Effector memory CD4-positive, alpha-beta T cell (primary cell): ENCODE data around the gene PTH1R.

Source experiments
- DNase-seq, 3 donors: peaks; one replicate each; pipeline ENCODE4 v3.0.0-alpha.2; 2020
- H3K27ac ChIP-seq: 2 replicates; pipeline ENCODE4 v1.7.0; 2013; ENCODE audit warnings: mild to moderate bottlenecking, low read length, moderate library complexity; ENCODE audit not compliant: insufficient read depth, poor library complexity, severe bottlenecking
- H3K27me3 ChIP-seq: replicated peaks from 2 replicates; pipeline ENCODE4 v1.7.0; 2013; ENCODE audit warnings: mild to moderate bottlenecking, low read length; ENCODE audit not compliant: insufficient read depth, control insufficient read depth, poor library complexity, severe bottlenecking
- H3K36me3 ChIP-seq: 2 replicates; pipeline ENCODE4 v1.7.0; 2013; ENCODE audit warnings: mild to moderate bottlenecking, low read length, moderate library complexity; ENCODE audit not compliant: control insufficient read depth, insufficient read depth
- H3K4me1 ChIP-seq: 2 replicates; pipeline ENCODE4 v1.7.0; 2013; ENCODE audit warnings: low read length, mild to moderate bottlenecking; ENCODE audit not compliant: control insufficient read depth, insufficient read depth, poor library complexity, severe bottlenecking
- H3K4me3 ChIP-seq: 2 replicates; pipeline ENCODE4 v1.7.0; 2013; ENCODE audit warnings: low read length, low read depth, mild to moderate bottlenecking; ENCODE audit not compliant: insufficient read depth, poor library complexity, severe bottlenecking
- H3K9me3 ChIP-seq: 2 replicates; pipeline ENCODE4 v1.7.0; 2013; ENCODE audit warnings: mild to moderate bottlenecking, low read length, moderate library complexity; ENCODE audit not compliant: control insufficient read depth

The PTH1R gene

GRCh38 chr3:46905213-46905560, 27.7 kb downstream of the PTH1R start:
- no peak overlapping the region for H3K27ac ChIP-seq
- no peaks in the 10 kb centered on the region for H3K9me3 ChIP-seq
- no peak for DNase-seq
- no peaks in the 10 kb centered on the region for H3K27me3 ChIP-seq
- no peaks in the 10 kb centered on the region for H3K36me3 ChIP-seq
- H3K4me1 ChIP-seq, result peaks cover 8% of the 10 kb centered on the region
- no peak overlapping the region for H3K4me3 ChIP-seq

DNA sequence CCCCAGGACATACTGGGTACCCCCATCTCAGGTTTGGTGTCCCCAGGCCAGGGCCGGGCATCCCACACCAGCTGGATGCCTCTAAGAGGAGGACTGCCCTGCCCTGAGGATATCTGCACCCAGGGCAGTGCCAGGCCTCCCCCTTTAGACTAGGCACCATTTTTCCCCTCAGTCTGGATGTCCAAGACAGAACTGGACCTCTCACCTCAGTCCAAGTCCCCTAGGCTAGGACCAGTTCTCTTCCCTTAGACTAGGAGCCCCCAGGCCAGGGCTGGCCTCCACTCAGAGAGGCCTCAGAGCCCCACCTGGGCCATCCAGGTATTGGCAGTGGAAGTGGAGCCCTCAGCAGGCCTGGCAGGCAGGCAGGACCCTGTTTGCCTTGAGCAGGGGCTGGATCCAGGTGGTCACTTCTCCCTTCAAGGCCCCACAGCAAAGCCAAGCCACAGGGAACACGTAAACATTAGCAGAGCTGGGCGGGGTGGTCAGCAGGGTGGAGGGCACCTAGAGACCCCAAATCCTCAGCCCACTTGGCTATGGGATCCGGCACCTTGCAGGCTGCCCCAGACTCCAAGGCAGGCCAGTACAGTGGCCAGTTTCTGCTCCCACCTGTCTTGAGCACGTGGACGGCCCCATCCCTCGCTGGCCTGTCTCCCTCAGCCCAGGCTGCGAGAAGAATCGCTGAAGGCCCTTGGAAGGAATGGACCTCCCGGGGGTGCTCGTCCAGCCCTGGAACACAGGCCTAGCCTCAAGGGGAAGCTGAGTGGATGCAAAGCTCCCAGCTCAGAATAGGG, 28.3 kb downstream of the PTH1R start:
- DNase-seq, result no peak
- Histone ChIP-seq H3K27me3 (no peaks in the 10 kb centered on the region), H3K4me3 (no peak overlapping the region), H3K4me1 (peaks cover 8% of the 10 kb centered on the region), H3K9me3 (no peaks in the 10 kb centered on the region), H3K36me3 (no peaks in the 10 kb centered on the region), H3K27ac (no peak overlapping the region)

GRCh38 chr3:46906471-46907058, 29.0 kb downstream of the PTH1R start:
- Histone ChIP-seq H3K27ac (no peak overlapping the region), H3K9me3 (no peaks in the 10 kb centered on the region), H3K27me3 (no peaks in the 10 kb centered on the region), H3K4me3 (no peak overlapping the region), H3K4me1 (peaks cover 8% of the 10 kb centered on the region), H3K36me3 (no peaks in the 10 kb centered on the region)
- no peak for DNase-seq

DNA sequence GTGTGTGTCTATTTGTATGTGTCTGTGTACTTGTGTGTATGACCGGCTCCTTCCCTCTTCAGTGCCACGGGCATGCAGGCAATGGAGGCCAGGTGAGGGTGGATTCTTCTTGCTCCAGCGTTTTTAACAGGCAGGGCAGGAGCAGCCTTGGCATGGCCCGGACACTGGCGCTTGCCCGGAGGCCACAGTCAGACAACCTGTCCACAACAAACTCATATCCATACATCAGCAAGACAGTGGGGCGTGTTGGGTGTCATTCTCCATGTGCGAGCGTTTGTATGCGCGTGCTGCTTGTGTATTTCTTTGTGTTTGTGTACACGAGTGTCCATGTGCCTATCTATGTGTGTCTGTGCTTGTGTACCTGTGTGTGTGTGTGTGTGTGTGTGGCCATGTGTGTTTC, 29.8 kb downstream of the PTH1R start:
- no peaks in the 10 kb centered on the region for H3K36me3 ChIP-seq
- H3K27ac ChIP-seq, result no peak overlapping the region
- H3K4me1 ChIP-seq, result peaks cover 8% of the 10 kb centered on the region
- H3K9me3 ChIP-seq, result no peaks in the 10 kb centered on the region
- DNase-seq, result no peak
- no peak overlapping the region for H3K4me3 ChIP-seq
- no peaks in the 10 kb centered on the region for H3K27me3 ChIP-seq

DNA sequence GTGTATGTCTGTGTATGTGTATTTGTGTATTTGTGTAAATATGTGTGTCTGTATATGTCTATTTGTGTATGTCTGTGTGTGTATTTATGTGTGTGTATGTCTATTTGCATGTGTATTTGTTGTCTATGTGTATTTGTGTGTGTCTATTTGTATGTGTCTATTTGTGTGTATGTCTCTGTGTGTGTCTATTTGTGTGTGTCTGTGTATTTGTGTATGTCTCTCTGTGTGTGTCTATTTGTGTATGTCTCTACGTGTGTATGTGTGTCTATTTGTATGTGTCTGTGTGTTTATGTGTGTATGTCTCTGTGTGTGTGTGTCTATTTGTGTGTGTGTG, 30.4 kb downstream of the PTH1R start:
- no peak for DNase-seq
- H3K27ac ChIP-seq, result no peak overlapping the region
- no peaks in the 10 kb centered on the region for H3K27me3 ChIP-seq
- no peak overlapping the region for H3K4me3 ChIP-seq
- H3K36me3 ChIP-seq, result no peaks in the 10 kb centered on the region
- H3K4me1 ChIP-seq, result peaks cover 8% of the 10 kb centered on the region
- H3K9me3 ChIP-seq, result no peaks in the 10 kb centered on the region

GRCh38 chr3:46908294-46908985, 30.9 kb downstream of the PTH1R start:
- no peak overlapping the region for H3K27ac ChIP-seq
- H3K9me3 ChIP-seq, result no peaks in the 10 kb centered on the region
- H3K27me3 ChIP-seq, result no peaks in the 10 kb centered on the region
- H3K36me3 ChIP-seq, result no peaks in the 10 kb centered on the region
- no peak overlapping the region for H3K4me3 ChIP-seq
- DNase-seq, result no peak
- H3K4me1 ChIP-seq, result peaks cover 8% of the 10 kb centered on the region

DNA sequence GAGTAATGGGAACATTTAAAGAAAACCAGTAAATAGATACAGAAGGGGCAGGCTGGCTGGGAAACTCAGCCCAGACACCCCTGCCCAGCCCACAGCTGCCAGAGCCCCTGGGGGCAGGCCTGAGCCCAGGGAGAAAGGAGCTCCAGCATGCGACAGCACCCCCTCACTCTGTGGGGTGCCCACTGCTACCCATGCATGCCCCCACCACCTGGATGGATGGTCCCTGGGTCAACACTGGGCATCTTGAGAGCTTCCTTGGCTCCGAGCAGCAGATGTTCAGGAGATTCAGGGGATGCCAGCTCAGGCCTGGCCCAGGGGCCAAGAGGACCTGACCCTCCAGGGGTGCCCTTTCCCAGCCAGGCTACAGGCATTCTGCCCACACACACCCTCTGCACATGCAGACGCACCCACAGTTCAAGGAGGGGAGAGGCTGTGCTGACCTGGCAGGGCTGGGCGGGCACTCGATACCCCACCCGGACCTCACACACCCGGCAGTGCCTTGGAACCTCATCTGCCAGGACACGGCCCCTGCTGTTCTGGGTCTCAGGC, 31.5 kb downstream of the PTH1R start:
- Histone ChIP-seq H3K27ac (no peak overlapping the region), H3K36me3 (no peaks in the 10 kb centered on the region)

GRCh38 chr3:46909535-46910161, 32.1 kb downstream of the PTH1R start:
- H3K9me3 ChIP-seq, result no peaks in the 10 kb centered on the region
- DNase-seq, result peak; percentile 58 to 68 (median 61)
- no peak overlapping the region for H3K4me3 ChIP-seq

More for the DNA sequence above, 31.5 kb downstream of the PTH1R start:
- Histone ChIP-seq H3K4me1 (peaks cover 13% of the 10 kb centered on the region), H3K27me3 (no peaks in the 10 kb centered on the region), H3K4me3 (no peak overlapping the region), H3K9me3 (no peaks in the 10 kb centered on the region)
- DNase-seq, result no peak

GRCh38 chr3:46910166-46910760, 32.7 kb downstream of the PTH1R start:
- Histone ChIP-seq H3K27me3 (no peaks in the 10 kb centered on the region), H3K27ac (no peak overlapping the region), H3K9me3 (no peaks in the 10 kb centered on the region), H3K36me3 (no peaks in the 10 kb centered on the region), H3K4me1 (peaks cover 13% of the 10 kb centered on the region), H3K4me3 (no peak overlapping the region)
- no peak for DNase-seq

More at GRCh38 chr3:46909535-46910161, 32.1 kb downstream of the PTH1R start:
- no peaks in the 10 kb centered on the region for H3K36me3 ChIP-seq
- no peaks in the 10 kb centered on the region for H3K27me3 ChIP-seq
- peaks cover 13% of the 10 kb centered on the region for H3K4me1 ChIP-seq
- H3K27ac ChIP-seq, result no peak overlapping the region
